ENCODE data around the gene M1AP. TPM values are rescaled to one million over a fixed set of nuclear protein-coding genes. Genes with fewer than 3 reads are reported as not detected.

Gene M1AP
- total RNA-seq, 4 donors from 2014 or later: 0.27 TPM; not detected in 3

GRCh38 chr2:74532222-74532621 is 115.9 kb downstream of the M1AP start:
- DNase-seq: no peak
- Histone ChIP-seq H3K36me3 (peaks cover 0 to 12% (median 2%) of the 10 kb centered on the region in 4 donors), H3K4me3 (no peak overlapping the region), H3K9me3 (no peaks in the 10 kb centered on the region), H3K4me1 (peaks cover 14 to 28% (median 19%) of the 10 kb centered on the region in 4 donors), H3K27me3 (no peaks in the 10 kb centered on the region), H3K27ac (no peak overlapping the region)
- intact Hi-C loops (cut with DNase I; ENCODE audit: low total_unique reads): no loop called here
- peak in 4 of 5 experiments; percentile 13 to 35 (median 20) for TF ChIP-seq CTCF (IDR thresholded peaks at IDR 0.05)
- no peak for TF ChIP-seq EP300 (IDR thresholded peaks at IDR 0.05; ENCODE audit: low read depth)
- in situ Hi-C loops (cut with MboI; ENCODE audit: low pct_ligation_motif_present in 1 of 4, low pct_unique_long_range_greater_than_20kb in 1 of 4, low sequenced_read_pairs in 3 of 4): no loop called here

- Histone ChIP-seq H3K27ac (no peak overlapping the region), H3K36me3 (peaks cover 0 to 18% (median 5%) of the 10 kb centered on the region in 4 donors), H3K4me1 (peaks cover 14 to 28% (median 19%) of the 10 kb centered on the region in 4 donors), H3K27me3 (no peaks in the 10 kb centered on the region), H3K9me3 (no peaks in the 10 kb centered on the region), H3K4me3 (no peak overlapping the region)
- intact Hi-C loops (cut with DNase I; ENCODE audit: low total_unique reads) (loop anchor here (2.0 kb wide), 1 partner anchor 49 kb away; the partner anchor contains the start of genes CCDC142 and TTC31), in situ Hi-C loops (cut with MboI; ENCODE audit: low pct_ligation_motif_present in 1 of 4, low pct_unique_long_range_greater_than_20kb in 1 of 4, low sequenced_read_pairs in 3 of 4) (no loop called here)
- TF ChIP-seq EP300 (IDR thresholded peaks at IDR 0.05; ENCODE audit: low read depth) (no peak), POLR2AphosphoS5 (IDR thresholded peaks at IDR 0.05) (no peak), POLR2A (IDR thresholded peaks at IDR 0.05) (no peak), CTCF (IDR thresholded peaks at IDR 0.05) (no peak)
- WGBS, 2 donors (ENCODE audit: low coverage in 1 of 2): 75 to 100% methylated on average over 1 to 7 of the region's 7 CpGs
- DNase-seq: no peak
Measured at GRCh38 chr2:74531666-74532065, 116.5 kb downstream of the M1AP start.

- Histone ChIP-seq H3K4me3 (peak overlapping the region; percentile 68 to 79 (median 79)), H3K27ac (peak overlapping the region; percentile 85 to 94 (median 92)), H3K9me3 (no peaks in the 10 kb centered on the region), H3K4me1 (peaks cover 14 to 28% (median 19%) of the 10 kb centered on the region in 4 donors), H3K27me3 (no peaks in the 10 kb centered on the region), H3K36me3 (peaks cover 0 to 23% (median 8%) of the 10 kb centered on the region in 4 donors)
- TF ChIP-seq POLR2AphosphoS5 (IDR thresholded peaks at IDR 0.05) (peak in 1 of 3 donors; percentile 9), CTCF (IDR thresholded peaks at IDR 0.05) (no peak), EP300 (IDR thresholded peaks at IDR 0.05; ENCODE audit: low read depth) (no peak), POLR2A (IDR thresholded peaks at IDR 0.05) (no peak)
- WGBS, 2 donors (ENCODE audit: low coverage in 1 of 2): 4 to 10% methylated on average over 2 to 43 of the region's 54 CpGs
- in situ Hi-C loops (cut with MboI; ENCODE audit: low pct_ligation_motif_present in 1 of 4, low pct_unique_long_range_greater_than_20kb in 1 of 4, low sequenced_read_pairs in 3 of 4): no loop called here
- DNase-seq: peak; percentile 62
- intact Hi-C loops (cut with DNase I; ENCODE audit: low total_unique reads): loop anchor here (2.0 kb wide), 1 partner anchor 48 kb away; the partner anchor contains the start of genes CCDC142 and TTC31
Measured at GRCh38 chr2:74530239-74531187, 117.6 kb downstream of the M1AP start.
